HepG2 (cell line): ENCODE data around the gene TOP3B. TPM values are rescaled to one million over a fixed set of nuclear protein-coding genes. Genes with fewer than 3 reads are reported as not detected.

ENCODE experiments used
- ATAC-seq: fragments of 200-7000 bp; cut with Tn5 transposase; 3 replicates; pipeline ENCODE4 v1.9.1; 2020; ENCODE audit warnings: mild to moderate bottlenecking, moderate library complexity
- BruUV-seq: library from RNA; stranded (reverse); fragments of 400-500 nt; replicated peaks from 2 replicates; lab custom pipeline; 2021; lab: Mats Ljungman, UMichigan
- CTCF ChIA-PET: fragments of 300-600 bp; formaldehyde crosslinking; extraction: SDS; loops from one replicate; lab custom pipeline; 2021; ENCODE audit warnings: low total read pairs, inconsistent platforms, low intra/inter-chr PET ratio; lab: Yijun Ruan, JAX
- POLR2A ChIA-PET: fragments of 350-600 bp; sonication (Branson Sonifier 250); formaldehyde crosslinking; loops from one replicate; lab custom pipeline; 2020; ENCODE audit warnings: antibody characterized with exemption, inconsistent platforms; lab: Yijun Ruan, JAX
- DNase-seq: peaks from one replicate; pipeline ENCODE4 v3.0.0-alpha.2; 2015; ENCODE audit warnings: low spot score
- FAIRE-seq: peaks from 3 replicates; lab custom pipeline; 2011; peaks lifted over from hg19 to GRCh38; lab: Jason Lieb, UNC
- H2AFZ ChIP-seq: one replicate; pipeline ENCODE4 v1.6.1; 2011; ENCODE audit warnings: low read length, inconsistent platforms
- H3K27ac ChIP-seq: fragments of 300-600 bp; 3 replicates; pipeline ENCODE4 v1.8.0; 2011; ENCODE audit warnings: mixed run types, mild to moderate bottlenecking, mixed read lengths, low read length, inconsistent platforms; ENCODE audit not compliant: insufficient read depth; ENCODE audit errors: extremely low read length
- H3K27me3 ChIP-seq, 2 experiments: fragments of 200-600 bp in 1 of 2; 2 replicates in 1 of 2; 3 replicates in 1 of 2; pipeline versions ENCODE4 v1.6.0 to v1.8.0; 2011; ENCODE audit warnings: low read length in 2 of 2, mild to moderate bottlenecking in 2 of 2, moderate library complexity in 2 of 2, inconsistent platforms in 1 of 2; ENCODE audit not compliant: insufficient read depth in 2 of 2, control insufficient read depth in 1 of 2
- H3K36me3 ChIP-seq, 2 experiments: fragments of 200-600 bp in 1 of 2; replicated peaks in 1 of 2; 2 replicates in 1 of 2; 3 replicates in 1 of 2; pipeline versions ENCODE4 v1.5.1 to v1.8.0; 2011; ENCODE audit warnings: low read length in 2 of 2, inconsistent platforms in 1 of 2; ENCODE audit not compliant: insufficient read depth in 2 of 2, control insufficient read depth in 1 of 2
- H3K4me1 ChIP-seq: 2 replicates; pipeline ENCODE4 v1.5.1; 2012; ENCODE audit warnings: low read length, inconsistent platforms; ENCODE audit not compliant: insufficient read depth
- H3K4me2 ChIP-seq: 2 replicates; pipeline ENCODE4 v1.6.0; 2011; ENCODE audit warnings: low read depth, low read length, inconsistent platforms
- H3K4me3 ChIP-seq, 3 experiments: fragments of 200-600 bp in 1 of 3; sonication (generic), shearing (Covaris generic) in 1 of 3; replicated peaks in 1 of 3; 2 replicates each; pipeline ENCODE4 v1.5.1; 2011 to 2016; ENCODE audit warnings: low read length in 3 of 3, inconsistent platforms in 2 of 3, low read depth in 2 of 3, mild to moderate bottlenecking in 2 of 3, control low read depth in 1 of 3, mixed read lengths in 1 of 3; ENCODE audit not compliant: insufficient read depth in 1 of 3
- H3K79me2 ChIP-seq: one replicate; pipeline ENCODE4 v1.6.1; 2011; ENCODE audit warnings: low read length, inconsistent platforms; ENCODE audit not compliant: insufficient read depth
- H3K9ac ChIP-seq: 2 replicates; pipeline ENCODE4 v1.6.0; 2011; ENCODE audit warnings: mild to moderate bottlenecking, low read depth, low read length, inconsistent platforms; ENCODE audit not compliant: insufficient read depth
- H3K9me3 ChIP-seq: 2 replicates; pipeline ENCODE4 v1.5.1; 2012; ENCODE audit warnings: mild to moderate bottlenecking, low read length
- H4K20me1 ChIP-seq: 2 replicates; pipeline ENCODE4 v1.6.0; 2011; ENCODE audit warnings: inconsistent platforms, mild to moderate bottlenecking, low read length, moderate library complexity; ENCODE audit not compliant: insufficient read depth
- BHLHE40 ChIP-seq: IDR thresholded peaks from 2 replicates; pipeline ENCODE4 v1.6.1; 2011; ENCODE audit warnings: low read length, improper control_type of control experiment
- IKZF5 ChIP-seq: IDR thresholded peaks from 2 replicates; pipeline ENCODE4 v1.6.1; 2018; ENCODE audit warnings: missing genetic modification reagents, mild to moderate bottlenecking, missing compliant biosample characterization
- ISX ChIP-seq: sonication (generic); formaldehyde crosslinking; conservative IDR thresholded peaks from 2 replicates; pipeline ENCODE4 v1.5.0; 2020; ENCODE audit warnings: missing genetic modification reagents
- KLF9 ChIP-seq: IDR thresholded peaks from 2 replicates; pipeline ENCODE4 v1.6.1; 2016; ENCODE audit warnings: low read depth
- MBNL3 ChIP-seq: fragments of 250-450 bp; sonication (Bioruptor Pico); conservative IDR thresholded peaks from 2 replicates; pipeline ENCODE4 v1.8.0; 2022; ENCODE audit warnings: mild to moderate bottlenecking, inconsistent platforms
- NFKB2 ChIP-seq: sonication (generic); formaldehyde crosslinking; IDR thresholded peaks from 2 replicates; pipeline ENCODE4 v1.4.0; 2020; ENCODE audit warnings: missing genetic modification reagents, borderline replicate concordance
- SATB2 ChIP-seq: sonication (generic); formaldehyde crosslinking; IDR thresholded peaks from 2 replicates; pipeline ENCODE4 v1.5.0; 2020; ENCODE audit warnings: missing genetic modification reagents
- SMAD1 ChIP-seq: sonication (generic); formaldehyde crosslinking; IDR thresholded peaks from 2 replicates; pipeline ENCODE4 v1.4.0; 2020; ENCODE audit warnings: missing genetic modification reagents, low read depth, mild to moderate bottlenecking, borderline replicate concordance
- ZBTB25 ChIP-seq: IDR thresholded peaks from 2 replicates; pipeline ENCODE4 v1.6.1; 2018; ENCODE audit warnings: missing genetic modification reagents
- ZIK1 ChIP-seq: sonication (generic); formaldehyde crosslinking; IDR thresholded peaks from 2 replicates; pipeline ENCODE4 v1.5.0; 2020; ENCODE audit warnings: mild to moderate bottlenecking, low read depth, missing genetic modification reagents, borderline replicate concordance
- ZNF652 ChIP-seq: IDR thresholded peaks from 2 replicates; pipeline ENCODE4 v1.6.1; 2016; ENCODE audit warnings: low read depth, borderline replicate concordance
- ZNF670 ChIP-seq: sonication (generic); formaldehyde crosslinking; IDR thresholded peaks from 2 replicates; pipeline ENCODE4 v1.8.0; 2022; ENCODE audit warnings: mild to moderate bottlenecking, missing genetic modification reagents, borderline replicate concordance
- ZNF747 ChIP-seq: sonication (generic); formaldehyde crosslinking; IDR thresholded peaks from 2 replicates; pipeline ENCODE4 v1.8.1; 2023; ENCODE audit warnings: missing genetic modification reagents, mild to moderate bottlenecking, borderline replicate concordance
- ZNF773 ChIP-seq: sonication (generic); formaldehyde crosslinking; IDR thresholded peaks from 2 replicates; pipeline ENCODE4 v1.4.0; 2020; ENCODE audit warnings: missing genetic modification reagents, borderline replicate concordance
- WGBS: methylation state at CpG from one replicate; pipeline ENCODE4 v1.1.6; 2017; ENCODE audit warnings: low lambda C conversion rate; 5-methylcytosine and 5-hydroxymethylcytosine counted together
- in situ Hi-C: cut with HindIII; loops from 2 replicates; pipeline ENCODE4 v1.10.0; 2017; ENCODE audit warnings: low pct_unique_long_range_greater_than_20kb; ENCODE audit not compliant: extremely low pct_ligation_motif_present
- intact Hi-C: fragments of 100-400 bp; cut with micrococcal nuclease; formaldehyde crosslinking; loops from one replicate; pipeline ENCODE4 v1.10.0; 2022; ENCODE audit not compliant: unreplicated experiment
- polyA plus RNA-seq, 8 experiments: library from polyadenylated mRNA; depleted of rRNA in 3 of 8; stranded (reverse) in 7 of 8; unstranded in 1 of 8; fragments of >200 nt; fragmentation: Illumina TruSeq in 4 of 8; extraction: Trizol in 4 of 8; gene quantifications; 2 replicates each; pipeline versions ENCODE4 v1.2.1 to v1.2.3, GENCODE V29; 2011 to 2016; ENCODE audit warnings: low read depth in 4 of 8, missing spikeins in 1 of 8, mixed read lengths in 1 of 8; ENCODE audit not compliant: insufficient read depth in 1 of 8
- total RNA-seq, 5 experiments: library from RNA; depleted of rRNA; stranded (reverse); fragments of >200 nt; fragmentation: Illumina TruSeq; extraction: Trizol; gene quantifications; 2 replicates each; pipeline ENCODE4 v1.2.3, GENCODE V29; 2016; ENCODE audit warnings: low read depth in 1 of 5
- TF ChIP-seq, protein P1 (sequence below): sonication (generic); formaldehyde crosslinking; IDR thresholded peaks from 2 replicates; pipeline ENCODE4 v1.5.0; 2020; ENCODE audit warnings: missing genetic modification reagents, mild to moderate bottlenecking, borderline replicate concordance
- TF ChIP-seq, protein P2 (sequence below): IDR thresholded peaks from 2 replicates; pipeline ENCODE4 v1.6.1; 2016

The TOP3B gene
- total and polyA plus RNA-seq, 2 of the 13 experiments (the other 11 are each of a cell fraction or from before 2014, with no cell fraction given): 28.5 to 29.7 TPM

- Histone ChIP-seq H3K4me2 (no peak overlapping the region), H3K36me3 (peaks cover 25 to 74% of the 10 kb centered on the region in 2 experiments), H3K4me1 (no peaks in the 10 kb centered on the region), H3K27me3 (no peaks in the 10 kb centered on the region), H2AFZ (no peak overlapping the region), H3K9me3 (no peaks in the 10 kb centered on the region), H3K79me2 (no peaks in the 10 kb centered on the region), H3K27ac (no peak overlapping the region), H3K4me3 (no peak overlapping the region), H3K9ac (no peak overlapping the region), H4K20me1 (no peaks in the 10 kb centered on the region)
- no TSS peak for BruUV-seq
- in situ Hi-C loops: no loop called here
- intact Hi-C loops: no loop called here
- FAIRE-seq (no peak), ATAC-seq (no peak), DNase-seq (no peak)
- CTCF ChIA-PET: no interaction called here
- WGBS: 83% methylated on average over 1 of the region's 6 CpGs
- TF ChIP-seq SATB2 (CRISPR knock-in tag) (no peak), ISX (no peak), ZIK1 (no peak), ZBTB25 (no peak), ZNF670 (no peak), SMAD1 (CRISPR knock-in tag) (no peak), KLF9 (CRISPR knock-in tag) (no peak), MBNL3 (CRISPR knock-in tag) (no peak), ZNF747 (CRISPR knock-in tag) (no peak), BHLHE40 (no peak), NFKB2 (no peak), ZNF652 (CRISPR knock-in tag) (no peak), IKZF5 (CRISPR knock-in tag) (no peak), ZNF773 (CRISPR knock-in tag) (no peak)
- TF ChIP-seq, protein P1, sequence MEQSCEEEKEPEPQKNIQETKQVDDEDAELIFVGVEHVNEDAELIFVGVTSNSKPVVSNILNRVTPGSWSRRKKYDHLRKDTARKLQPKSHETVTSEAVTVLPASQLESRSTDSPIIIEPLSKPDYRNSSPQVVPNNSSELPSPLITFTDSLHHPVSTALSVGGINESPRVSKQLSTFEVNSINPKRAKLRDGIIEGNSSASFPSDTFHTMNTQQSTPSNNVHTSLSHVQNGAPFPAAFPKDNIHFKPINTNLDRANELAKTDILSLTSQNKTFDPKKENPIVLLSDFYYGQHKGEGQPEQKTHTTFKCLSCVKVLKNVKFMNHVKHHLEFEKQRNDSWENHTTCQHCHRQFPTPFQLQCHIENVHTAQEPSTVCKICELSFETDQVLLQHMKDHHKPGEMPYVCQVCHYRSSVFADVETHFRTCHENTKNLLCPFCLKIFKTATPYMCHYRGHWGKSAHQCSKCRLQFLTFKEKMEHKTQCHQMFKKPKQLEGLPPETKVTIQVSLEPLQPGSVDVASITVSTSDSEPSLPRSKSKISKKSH: no peak
- TF ChIP-seq, protein P2, sequence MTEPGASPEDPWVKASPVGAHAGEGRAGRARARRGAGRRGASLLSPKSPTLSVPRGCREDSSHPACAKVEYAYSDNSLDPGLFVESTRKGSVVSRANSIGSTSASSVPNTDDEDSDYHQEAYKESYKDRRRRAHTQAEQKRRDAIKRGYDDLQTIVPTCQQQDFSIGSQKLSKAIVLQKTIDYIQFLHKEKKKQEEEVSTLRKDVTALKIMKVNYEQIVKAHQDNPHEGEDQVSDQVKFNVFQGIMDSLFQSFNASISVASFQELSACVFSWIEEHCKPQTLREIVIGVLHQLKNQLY (CRISPR knock-in tag): no peak
- POLR2A ChIA-PET: interaction anchor here (1.6 kb wide), 1 partner anchor 9 kb away, joined by 7 read pairs; the partner anchor contains the start of gene TOP3B
These were observed 9.8 kb downstream of the TOP3B start for GRCh38 chr22:21972806-21973205.
